ENCODE results near the gene BHLHE40.
A peak's percentile ranks its signal among the peaks of the same experiment; 100 is the strongest.

BHLHE40 gene

GRCh38 chr3:5022966-5023776, 43.9 kb downstream of the BHLHE40 start:
- ATAC-seq: peak; percentile 66
- peak; percentile 44; the same call in 1 of the 2 replicates for TF ChIP-seq CREB5 (CRISPR knock-in tag; IDR thresholded peaks at IDR 0.05; ENCODE audit: low read depth)
- TF ChIP-seq CSDC2 (CRISPR knock-in tag; IDR thresholded peaks at IDR 0.05): peak; percentile 37; the same call in 1 of the 2 replicates
- peak; percentile 50; the same call in 1 of the 2 replicates for TF ChIP-seq ZC3H10 (CRISPR knock-in tag; IDR thresholded peaks at IDR 0.05)
- no peak for TF ChIP-seq RARB (CRISPR knock-in tag; IDR thresholded peaks at IDR 0.05)
- TF ChIP-seq TSHZ2 (CRISPR knock-in tag; IDR thresholded peaks at IDR 0.05): no peak
- TF ChIP-seq TCF4 (CRISPR knock-in tag; IDR thresholded peaks at IDR 0.05; ENCODE audit: borderline replicate concordance): no peak
- peak; percentile 81 for TF ChIP-seq ZFP3 (CRISPR knock-in tag; IDR thresholded peaks at IDR 0.05)
- TF ChIP-seq OSR1 (CRISPR knock-in tag; IDR thresholded peaks at IDR 0.05): no peak
- no peak; the same call in none of the 2 replicates for TF ChIP-seq ISL1 (CRISPR knock-in tag; IDR thresholded peaks at IDR 0.05)
- no peak for TF ChIP-seq GLIS3 (CRISPR knock-in tag; IDR thresholded peaks at IDR 0.05)
- TF ChIP-seq ZNF8 (CRISPR knock-in tag; IDR thresholded peaks at IDR 0.05): no peak
- TF ChIP-seq ESRRG (CRISPR knock-in tag; IDR thresholded peaks at IDR 0.05): no peak
- TF ChIP-seq PATZ1 (CRISPR knock-in tag; IDR thresholded peaks at IDR 0.05; ENCODE audit: borderline replicate concordance): no peak
- no peak for TF ChIP-seq ARNTL (CRISPR knock-in tag; IDR thresholded peaks at IDR 0.05; ENCODE audit: borderline replicate concordance, low read depth)

- TF ChIP-seq CSRNP3 (CRISPR knock-in tag; IDR thresholded peaks at IDR 0.05) (no peak), RARB (CRISPR knock-in tag; IDR thresholded peaks at IDR 0.05) (no peak), SNAI2 (CRISPR knock-in tag; IDR thresholded peaks at IDR 0.05) (no peak), ZNF70 (CRISPR knock-in tag; IDR thresholded peaks at IDR 0.05) (no peak), TCF4 (CRISPR knock-in tag; IDR thresholded peaks at IDR 0.05; ENCODE audit: borderline replicate concordance) (no peak), ZNF565 (CRISPR knock-in tag; conservative IDR thresholded peaks at IDR 0.05; ENCODE audit: low read depth) (no peak), ISL1 (CRISPR knock-in tag; IDR thresholded peaks at IDR 0.05) (no peak), OSR1 (CRISPR knock-in tag; IDR thresholded peaks at IDR 0.05) (no peak)
- no peak for ATAC-seq
Observed at GRCh38 chr3:5023777-5024346, 44.6 kb downstream of the BHLHE40 start.

GRCh38 chr3:5026046-5026362, 46.8 kb downstream of the BHLHE40 start:
- TF ChIP-seq PPARA (CRISPR knock-in tag; IDR thresholded peaks at IDR 0.05; ENCODE audit: borderline replicate concordance): no peak
- 0 out of 2 replicates have a peak, but pooled peaks have one; percentile 62 for TF ChIP-seq ZFP3 (CRISPR knock-in tag; IDR thresholded peaks at IDR 0.05)
- ATAC-seq: no peak

- ATAC-seq: no peak
- no peak for TF ChIP-seq TSHZ2 (CRISPR knock-in tag; IDR thresholded peaks at IDR 0.05)
- no peak for TF ChIP-seq CREB5 (CRISPR knock-in tag; IDR thresholded peaks at IDR 0.05; ENCODE audit: low read depth)
- TF ChIP-seq CSDC2 (CRISPR knock-in tag; IDR thresholded peaks at IDR 0.05): no peak
- TF ChIP-seq PATZ1 (CRISPR knock-in tag; IDR thresholded peaks at IDR 0.05; ENCODE audit: borderline replicate concordance): no peak
- no peak for TF ChIP-seq ZFP3 (CRISPR knock-in tag; IDR thresholded peaks at IDR 0.05)
- TF ChIP-seq OSR1 (CRISPR knock-in tag; IDR thresholded peaks at IDR 0.05): no peak
- TF ChIP-seq ARNTL (CRISPR knock-in tag; IDR thresholded peaks at IDR 0.05; ENCODE audit: borderline replicate concordance, low read depth): no peak
Observed at GRCh38 chr3:5029715-5030114, 50.5 kb downstream of the BHLHE40 start.
